Heart left ventricle (tissue), 16 donors: ENCODE data around the gene GALNT2. TPM values are rescaled to one million over a fixed set of nuclear protein-coding genes. Genes with fewer than 3 reads are reported as not detected.

Source experiments
- ATAC-seq, 4 donors: fragments of 200-7000 bp; cut with Tn5 transposase; one replicate each; pipeline ENCODE4 v1.9.1; 2020 to 2022; ENCODE audit warnings: moderate library complexity in 4 of 4, mild to moderate bottlenecking in 3 of 4, moderate number of reproducible peaks in 1 of 4
- DNase-seq, 5 donors: peaks; one replicate each; pipeline ENCODE4 v3.0.0-alpha.2; 2020
- H3K27ac ChIP-seq, 12 donors: fragments of 200-600 bp; sonication (generic) in 4 of 12; one replicate each; pipeline versions ENCODE4 v1.5.0 to v1.8.0; 2016 to 2022; ENCODE audit warnings: mild to moderate bottlenecking in 2 of 12
- H3K27me3 ChIP-seq, 9 donors: fragments of 200-600 bp; sonication (generic) in 2 of 9; one replicate each; pipeline versions ENCODE4 v1.5.1 to v1.8.0; 2016 to 2022; ENCODE audit warnings: mild to moderate bottlenecking in 3 of 9
- H3K36me3 ChIP-seq, 9 donors: fragments of 200-600 bp; sonication (generic) in 2 of 9; one replicate each; pipeline versions ENCODE4 v1.5.0 to v1.8.0; 2018 to 2022; ENCODE audit warnings: mild to moderate bottlenecking in 2 of 9
- H3K4me1 ChIP-seq, 12 donors: fragments of 200-600 bp; sonication (generic) in 4 of 12; one replicate each; pipeline versions ENCODE4 v1.5.0 to v1.8.0; 2016 to 2022; ENCODE audit warnings: mild to moderate bottlenecking in 3 of 12
- H3K4me3 ChIP-seq, 12 donors: fragments of 200-600 bp; sonication (generic) in 4 of 12; one replicate each; pipeline versions ENCODE4 v1.5.0 to v1.8.0; 2017 to 2022; ENCODE audit warnings: mild to moderate bottlenecking in 9 of 12, moderate library complexity in 4 of 12
- H3K9me3 ChIP-seq, 12 donors: fragments of 200-600 bp; sonication (generic) in 4 of 12; one replicate each; pipeline versions ENCODE4 v1.5.0 to v1.8.0; 2016 to 2022; ENCODE audit warnings: mild to moderate bottlenecking in 1 of 12
- CTCF ChIP-seq, 12 donors: fragments of 200-600 bp; sonication (generic) in 4 of 12; IDR thresholded peaks; one replicate each; pipeline versions ENCODE4 v1.5.0 to v1.8.0; 2018 to 2022; ENCODE audit warnings: antibody characterized with exemption in 12 of 12, mild to moderate bottlenecking in 5 of 12
- POLR2A ChIP-seq, 2 donors: fragments of 450-650 bp; IDR thresholded peaks; one replicate each; pipeline ENCODE4 v1.6.1; 2017; ENCODE audit warnings: antibody characterized with exemption in 2 of 2, mild to moderate bottlenecking in 2 of 2, moderate library complexity in 2 of 2
- WGBS, 4 donors: extraction: QIAGEN DNeasy Blood & Tissue Kit in 2 of 4; methylation state at CpG; one replicate each; pipeline versions ENCODE4 v1.1.5 to v1.1.7; 2013 to 2018; 5-methylcytosine and 5-hydroxymethylcytosine counted together
- intact Hi-C, 10 donors: fragments of 100-400 bp; cut with DNase I; formaldehyde crosslinking; loops; one replicate each; pipeline versions ENCODE4 v1.11.1 to v1.14.2; 2022
- polyA plus RNA-seq, 2 donors: library from polyadenylated mRNA; stranded (reverse); fragments of 200-250 nt; gene quantifications; one replicate each; pipeline ENCODE4 v1.2.3, GENCODE V29; 2013
- total RNA-seq, 9 donors: library from RNA; depleted of rRNA in 2 of 9; stranded (reverse); fragments of >200 nt in 2 of 9; fragmentation: NEBNext Ultra II Directional in 3 of 9; extraction: Animal tissue kit (Norgen Biotek cat#: 25700) in 3 of 9; gene quantifications; one replicate each; pipeline versions ENCODE4 v1.1.0 to v1.2.4, GENCODE V29; 2016 to 2023
- donor health status: ischemic (EF 13 %, LVEDD 7.1; RV severe dilation, severe dysfunction).
- donor health status: healthy with polysubstance abuse.
- donor health status: DM: no; HTN: yes; CAD: no.
- donor health status: DM: no; HTN: no; CAD: no.
- donor health status: ischemic (EF 25% LVEDD 6.9; RV normal size, moderate dysfunction).
- donor health status: ischemic (EF 25% LVEDD 5.7; RV mildly dilated, moderate dysfunction).
- donor health status: healthy.
- donor health status: DM: yes; HTN: yes; CAD: no.
- donor health status: ischemic (EF 35%, LVEDD 5.7; RV mildly dilated, moderate dysfunction).
- donor health status: nonischemic (EF 11% LVEDD 7.7; RV severe dilation, severe dysfunction).
- donor health status: DM: yes; HTN: yes; CAD: no.
- donor health status: PGD.
- donor health status: ischemic (EF 29% LVEDD 5.4; RV normal size, mild dysfunction).
- donor health status: nonischemic (EF 23%, LVEDD 6.1; RV moderate dilation, normal function).

The GALNT2 gene
- total and polyA plus RNA-seq, 11 donors = 10.1 to 44.9 (median 31.6) TPM

- peaks cover 0 to 49% (median 20%) of the 10 kb centered on the region in 12 donors for H3K4me1 ChIP-seq
- ATAC-seq (no peak), DNase-seq (no peak)
- no peak overlapping the region for H3K4me3 ChIP-seq
- WGBS, 4 donors = 82 to 94% (median 90%) methylated on average over 5 of the region's 5 CpGs
- no peaks in the 10 kb centered on the region for H3K9me3 ChIP-seq
- H3K27me3 ChIP-seq = no peaks in the 10 kb centered on the region
- peak overlapping the region in 1 of 12 donors; percentile 61 for H3K27ac ChIP-seq
- H3K36me3 ChIP-seq = peaks cover 0 to 18% (median 0%) of the 10 kb centered on the region in 9 donors
- intact Hi-C loops = no loop called here
- no peak for TF ChIP-seq POLR2A (IDR thresholded peaks at IDR 0.05)
These were observed 108.8 kb downstream of the GALNT2 start for GRCh38 chr1:230175839-230176238.

- intact Hi-C loops = no loop called here
- Histone ChIP-seq H3K4me1 (peaks cover 0 to 46% (median 20%) of the 10 kb centered on the region in 12 donors), H3K4me3 (peak overlapping the region in 5 of 12 donors; percentile 26 to 50 (median 38)), H3K9me3 (no peaks in the 10 kb centered on the region), H3K27me3 (no peaks in the 10 kb centered on the region), H3K36me3 (peaks cover 0 to 18% (median 0%) of the 10 kb centered on the region in 9 donors), H3K27ac (peak overlapping the region in 10 of 12 donors; percentile 18 to 75 (median 52))
- DNase-seq (peak in 1 of 5 donors; percentile 1), ATAC-seq (no peak)
- 53 to 69% (median 62%) methylated on average over 4 of the region's 4 CpGs for WGBS, 4 donors
- TF ChIP-seq CTCF (IDR thresholded peaks at IDR 0.05) = no peak
- TF ChIP-seq POLR2A (IDR thresholded peaks at IDR 0.05) = no peak
These were observed 109.3 kb downstream of the GALNT2 start for GRCh38 chr1:230176326-230176725.

- 27 to 63% (median 43%) methylated on average over 17 of the region's 17 CpGs for WGBS, 4 donors
- peaks cover 0 to 39% (median 20%) of the 10 kb centered on the region in 12 donors for H3K4me1 ChIP-seq
- no peaks in the 10 kb centered on the region for H3K27me3 ChIP-seq
- intact Hi-C loops = no loop called here
- H3K27ac ChIP-seq = peak overlapping the region in 11 of 12 donors; percentile 18 to 75 (median 54)
- H3K9me3 ChIP-seq = no peaks in the 10 kb centered on the region
- peak; percentile 76 to 96 (median 94) for ATAC-seq
- peak overlapping the region in 10 of 12 donors; percentile 3 to 50 (median 30) for H3K4me3 ChIP-seq
- peaks cover 0 to 18% (median 0%) of the 10 kb centered on the region in 9 donors for H3K36me3 ChIP-seq
- TF ChIP-seq POLR2A (IDR thresholded peaks at IDR 0.05) (no peak), CTCF (IDR thresholded peaks at IDR 0.05) (peak in 1 of 12 donors; percentile 18)
- peak; percentile 77 to 87 (median 82) for DNase-seq
These were observed 109.9 kb downstream of the GALNT2 start for GRCh38 chr1:230176871-230177411.

GRCh38 chr1:230179249-230179648 lies 112.2 kb downstream of the GALNT2 start:
- Histone ChIP-seq H3K4me3 (no peak overlapping the region), H3K36me3 (peaks cover 0 to 18% (median 0%) of the 10 kb centered on the region in 9 donors), H3K9me3 (peaks cover 0 to 2% (median 0%) of the 10 kb centered on the region in 12 donors), H3K27me3 (no peaks in the 10 kb centered on the region), H3K27ac (no peak overlapping the region), H3K4me1 (peaks cover 0 to 34% (median 18%) of the 10 kb centered on the region in 12 donors)
- ATAC-seq = no peak
- intact Hi-C loops = no loop called here
- 70 to 74% (median 71%) methylated on average over 2 of the region's 2 CpGs for WGBS, 4 donors
- no peak for TF ChIP-seq CTCF (IDR thresholded peaks at IDR 0.05)
- TF ChIP-seq POLR2A (IDR thresholded peaks at IDR 0.05) = no peak
- no peak for DNase-seq
